Vagina (tissue), 2 donors: ENCODE results near the gene CBLL2.

ENCODE experiments used
- POLR2A ChIP-seq, 2 donors: fragments of 450-650 bp; IDR thresholded peaks; one replicate each; pipeline ENCODE4 v1.6.1; 2017; ENCODE audit warnings: antibody characterized with exemption in 2 of 2, mild to moderate bottlenecking in 2 of 2, moderate library complexity in 2 of 2
- TF ChIP-seq, protein P1 (sequence below), 3 experiments: fragments of 450-650 bp in 2 of 3; fragments of 200-600 bp in 1 of 3; sonication (generic) in 1 of 3; IDR thresholded peaks; one replicate each; pipeline ENCODE4 v1.5.1; 2017 to 2019; ENCODE audit warnings: antibody characterized with exemption in 3 of 3, mild to moderate bottlenecking in 2 of 3, moderate library complexity in 2 of 3

DNA sequence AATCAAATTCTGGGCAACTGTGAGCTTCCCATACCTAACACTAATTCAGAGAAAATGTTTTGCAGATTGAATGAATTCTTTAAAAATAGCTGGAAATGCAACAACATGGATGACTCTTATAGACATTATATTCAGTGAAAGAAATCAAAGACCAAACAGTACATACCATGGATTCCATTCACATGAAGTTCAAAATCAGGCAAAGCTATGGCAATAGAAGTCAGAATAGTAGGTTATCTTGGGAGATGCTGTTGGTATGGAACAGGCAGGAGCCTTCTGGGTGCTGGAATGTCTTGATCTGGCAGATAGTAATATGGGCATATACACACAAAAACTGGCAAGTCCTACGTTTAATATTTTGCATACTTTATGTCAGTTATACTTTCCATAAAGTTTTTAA, 25.5 kb upstream of the CBLL2 start:
- TF ChIP-seq, protein P1, sequence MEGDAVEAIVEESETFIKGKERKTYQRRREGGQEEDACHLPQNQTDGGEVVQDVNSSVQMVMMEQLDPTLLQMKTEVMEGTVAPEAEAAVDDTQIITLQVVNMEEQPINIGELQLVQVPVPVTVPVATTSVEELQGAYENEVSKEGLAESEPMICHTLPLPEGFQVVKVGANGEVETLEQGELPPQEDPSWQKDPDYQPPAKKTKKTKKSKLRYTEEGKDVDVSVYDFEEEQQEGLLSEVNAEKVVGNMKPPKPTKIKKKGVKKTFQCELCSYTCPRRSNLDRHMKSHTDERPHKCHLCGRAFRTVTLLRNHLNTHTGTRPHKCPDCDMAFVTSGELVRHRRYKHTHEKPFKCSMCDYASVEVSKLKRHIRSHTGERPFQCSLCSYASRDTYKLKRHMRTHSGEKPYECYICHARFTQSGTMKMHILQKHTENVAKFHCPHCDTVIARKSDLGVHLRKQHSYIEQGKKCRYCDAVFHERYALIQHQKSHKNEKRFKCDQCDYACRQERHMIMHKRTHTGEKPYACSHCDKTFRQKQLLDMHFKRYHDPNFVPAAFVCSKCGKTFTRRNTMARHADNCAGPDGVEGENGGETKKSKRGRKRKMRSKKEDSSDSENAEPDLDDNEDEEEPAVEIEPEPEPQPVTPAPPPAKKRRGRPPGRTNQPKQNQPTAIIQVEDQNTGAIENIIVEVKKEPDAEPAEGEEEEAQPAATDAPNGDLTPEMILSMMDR (IDR thresholded peaks at IDR 0.05) = no peak
- no peak for TF ChIP-seq POLR2A (IDR thresholded peaks at IDR 0.05)
